ENCODE measurements around the gene SNUPN. TPM values are rescaled to one million over a fixed set of nuclear protein-coding genes. Genes with fewer than 3 reads are reported as not detected.

Gene SNUPN
- total and polyA plus RNA-seq, 2 of the 4 experiments (the other 2 are of a cell fraction) = 23.8 to 24.1 TPM

- Histone ChIP-seq H4K5ac (ENCODE audit: low read depth, low read length) (no peak overlapping the region), H4K91ac (ENCODE audit: insufficient read depth, low read depth, low read length) (no peak overlapping the region), H2BK15ac (ENCODE audit: low read depth, low read length) (no peak overlapping the region), H3K4ac (ENCODE audit: low read depth, low read length) (no peak overlapping the region), H4K8ac (ENCODE audit: low read depth in 2 of 2, low read length in 2 of 2) (no peak overlapping the region), H3K36me3 (ENCODE audit: control insufficient read depth, insufficient read depth, low read length) (no peaks in the 10 kb centered on the region), H3K4me3 (ENCODE audit: insufficient read depth, low read depth, low read length) (no peak overlapping the region), H3K27me3 (ENCODE audit: control insufficient read depth, insufficient read depth, low read length) (no peaks in the 10 kb centered on the region), H3K4me1 (ENCODE audit: control insufficient read depth, insufficient read depth, low read length) (no peaks in the 10 kb centered on the region), H3K18ac (ENCODE audit: low read depth, low read length) (no peak overlapping the region), H3K9ac (ENCODE audit: low read depth, low read length) (no peak overlapping the region), H3K23ac (ENCODE audit: low read depth, low read length) (no peak overlapping the region), H3K56ac (ENCODE audit: extremely low read depth, insufficient read depth, low read length) (no peak overlapping the region), H2BK20ac (ENCODE audit: low read depth, low read length) (no peak overlapping the region), H4K20me1 (ENCODE audit: insufficient read depth, low read length) (peaks cover 57% of the 10 kb centered on the region), H2AK9ac (replicated peaks; ENCODE audit: low read depth, low read length, poor library complexity) (no peak overlapping the region), H3K4me2 (ENCODE audit: low read depth, low read length) (no peak overlapping the region), H2AFZ (replicated peaks; ENCODE audit: low read length, poor library complexity) (no peak overlapping the region), H3K14ac (replicated peaks; ENCODE audit: low read depth, low read length) (no peak overlapping the region), H3K9me3 (ENCODE audit: control insufficient read depth, insufficient read depth, low read length) (no peaks in the 10 kb centered on the region), H3K9me1 (ENCODE audit: insufficient read depth, low read length) (peaks cover 5% of the 10 kb centered on the region; the same call in 1 of the 2 replicates), H2BK5ac (ENCODE audit: low read depth, low read length, poor library complexity, severe bottlenecking) (no peak overlapping the region), H3K79me1 (ENCODE audit: low read depth in 1 of 2, low read length in 2 of 2) (peaks cover 32 to 77% of the 10 kb centered on the region in 2 experiments), H3K27ac (ENCODE audit: insufficient read depth, low read length) (no peak overlapping the region), H2AK5ac (ENCODE audit: low read depth, low read length) (no peak overlapping the region), H2BK120ac (ENCODE audit: low read depth, low read length) (no peak overlapping the region)
- dilution Hi-C loops (cut with HindIII; ENCODE audit: low sequenced_read_pairs, unreplicated experiment) = no loop called here
- in situ Hi-C loops (cut with MboI; ENCODE audit: low sequenced_read_pairs) = no loop called here
- ChIA-PET POLR2A (ENCODE audit: unreplicated experiment) (no interaction called here), CTCF (no interaction called here)
- no peak for ATAC-seq (ENCODE audit: low read depth)
- no CpG with 5 or more reads among the region's 4 CpGs for WGBS, 2 experiments (ENCODE audit: extremely low coverage in 2 of 2, insufficient read length in 1 of 2)
- no TSS peak for BruUV-seq (replicated peaks)
- no peak for DNase-seq
- no peak for TF ChIP-seq CEBPB (IDR thresholded peaks at IDR 0.05; ENCODE audit: low read depth, low read length)
- no peak for TF ChIP-seq MAZ (IDR thresholded peaks at IDR 0.05; ENCODE audit: borderline replicate concordance, low read depth, low read length)
- TF ChIP-seq CTCF (conservative IDR thresholded peaks at IDR 0.05; ENCODE audit: low read depth, low read length) = no peak
- TF ChIP-seq USF2 (IDR thresholded peaks at IDR 0.05; ENCODE audit: low read depth, low read length) = no peak
- intact Hi-C loops (cut with micrococcal nuclease) = no loop called here
Observed at GRCh38 chr15:75551091-75551490, 74.4 kb downstream of the SNUPN start.

Other genes starting within 250 kb of the SNUPN start
- gene SIN3A, start 174.0 kb downstream of the SNUPN start, total RNA-seq (2012; rRNA removed) = 25.6 and 31.5 TPM in 2 replicates
- gene SIN3A, start 174.0 kb downstream of the SNUPN start, polyA plus RNA-seq (2012; rRNA removed) = 21.2 and 25.3 TPM in 2 replicates
- gene PTPN9, start 46.4 kb downstream of the SNUPN start, total RNA-seq (2012; rRNA removed) = 20.0 and 26.5 TPM in 2 replicates
- 26.3 and 38.9 TPM in 2 replicates for gene PTPN9, start 46.4 kb downstream of the SNUPN start, polyA plus RNA-seq (2012; rRNA removed)
- gene IMP3, start 14.5 kb upstream of the SNUPN start, total RNA-seq (2012; rRNA removed) = 42.1 and 84.7 TPM in 2 replicates
- gene IMP3, start 14.5 kb upstream of the SNUPN start, polyA plus RNA-seq (2012; rRNA removed) = 55.6 and 59.3 TPM in 2 replicates
- 11.9 and 12.7 TPM in 2 replicates for gene SNX33, start 22.2 kb upstream of the SNUPN start, total RNA-seq (2012; rRNA removed)
- 12.5 and 14.6 TPM in 2 replicates for gene SNX33, start 22.2 kb upstream of the SNUPN start, polyA plus RNA-seq (2012; rRNA removed)
- 12.4 and 14.7 TPM in 2 replicates for gene CSPG4, start 87.1 kb upstream of the SNUPN start, total RNA-seq (2012; rRNA removed)
- gene CSPG4, start 87.1 kb upstream of the SNUPN start, polyA plus RNA-seq (2012; rRNA removed) = 28.4 and 35.6 TPM in 2 replicates
- gene UBE2Q2, start 217.7 kb upstream of the SNUPN start, total RNA-seq (2012; rRNA removed) = 28.9 and 44.2 TPM in 2 replicates
- gene UBE2Q2, start 217.7 kb upstream of the SNUPN start, polyA plus RNA-seq (2012; rRNA removed) = 14.0 and 18.0 TPM in 2 replicates